HL-60 (cell line): ENCODE measurements around the gene PERCC1.

Experiments used
- DNase-seq, 2 experiments: peaks; one replicate each; pipeline ENCODE4 v3.0.0-alpha.2; 2010 to 2020; ENCODE audit warnings: low read depth in 1 of 2, low spot score in 1 of 2
- H3K27ac ChIP-seq: fragments of 250-450 bp; sonication (Bioruptor Pico); replicated peaks from 2 replicates; pipeline ENCODE4 v1.5.1; 2020; ENCODE audit warnings: mild to moderate bottlenecking, moderate library complexity
- H3K27me3 ChIP-seq: fragments of 250-450 bp; sonication (Bioruptor Pico); 2 replicates; pipeline ENCODE4 v1.5.1; 2021; ENCODE audit warnings: mild to moderate bottlenecking, moderate library complexity; ENCODE audit not compliant: insufficient read depth, poor library complexity, severe bottlenecking
- H3K4me3 ChIP-seq: replicated peaks from 2 replicates; pipeline ENCODE4 v1.5.1; 2011; ENCODE audit warnings: mild to moderate bottlenecking, control low read depth, low read length; ENCODE audit not compliant: insufficient read depth
- CTCF ChIP-seq: IDR thresholded peaks from one replicate; pipeline ENCODE4 v1.5.1; 2011; ENCODE audit warnings: low read length, control low read depth, inconsistent platforms; ENCODE audit not compliant: insufficient read depth
- GABPA ChIP-seq: IDR thresholded peaks from 2 replicates; pipeline ENCODE4 v1.6.1; 2012; ENCODE audit warnings: low read depth
- POLR2AphosphoS5 ChIP-seq: IDR thresholded peaks from 2 replicates; pipeline ENCODE4 v1.6.1; 2012; ENCODE audit warnings: low read depth
- REST ChIP-seq: IDR thresholded peaks from 2 replicates; pipeline ENCODE4 v1.6.1; 2012; ENCODE audit warnings: low read depth; ENCODE audit not compliant: insufficient replicate concordance
- SPI1 ChIP-seq: IDR thresholded peaks from 2 replicates; pipeline ENCODE4 v1.6.1; 2012; ENCODE audit warnings: low read depth, mild to moderate bottlenecking, borderline replicate concordance

PERCC1 gene

GRCh38 chr16:1449201-1449788 lies 18.4 kb downstream of the PERCC1 start:
- no peak for DNase-seq
- Histone ChIP-seq H3K27me3 (no peaks in the 10 kb centered on the region), H3K4me3 (no peak overlapping the region), H3K27ac (no peak overlapping the region)
- 0 out of 2 replicates have a peak, but pooled peaks have one; percentile 22 for TF ChIP-seq POLR2AphosphoS5
- TF ChIP-seq REST: no peak
- TF ChIP-seq GABPA: no peak

DNA sequence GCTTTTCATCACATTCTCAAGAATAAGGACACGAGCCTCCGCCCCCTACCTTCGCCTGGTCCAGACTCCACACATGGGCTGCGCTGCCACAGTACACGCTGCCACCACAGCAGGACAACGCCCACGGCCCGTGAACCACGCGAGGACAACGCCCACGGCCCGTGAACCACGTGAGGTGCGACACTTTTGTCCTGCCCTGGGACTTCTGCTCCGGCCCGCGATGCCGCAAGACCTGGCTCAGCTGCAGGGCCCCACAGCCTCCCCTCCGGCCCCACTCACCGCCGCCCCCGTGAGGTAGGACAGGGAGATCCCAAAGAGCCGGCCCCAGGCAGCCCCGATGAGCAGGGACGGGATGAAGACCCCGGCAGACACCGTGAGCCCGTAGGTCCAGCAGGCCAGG lies 19.3 kb downstream of the PERCC1 start:
- Histone ChIP-seq H3K27me3 (no peaks in the 10 kb centered on the region), H3K4me3 (no peak overlapping the region), H3K27ac (no peak overlapping the region)
- no peak for TF ChIP-seq REST
- TF ChIP-seq GABPA: no peak
- no peak for TF ChIP-seq CTCF
- no peak for TF ChIP-seq SPI1
- TF ChIP-seq POLR2AphosphoS5: no peak
- DNase-seq: peak in 1 of 2 experiments; percentile 44

DNA sequence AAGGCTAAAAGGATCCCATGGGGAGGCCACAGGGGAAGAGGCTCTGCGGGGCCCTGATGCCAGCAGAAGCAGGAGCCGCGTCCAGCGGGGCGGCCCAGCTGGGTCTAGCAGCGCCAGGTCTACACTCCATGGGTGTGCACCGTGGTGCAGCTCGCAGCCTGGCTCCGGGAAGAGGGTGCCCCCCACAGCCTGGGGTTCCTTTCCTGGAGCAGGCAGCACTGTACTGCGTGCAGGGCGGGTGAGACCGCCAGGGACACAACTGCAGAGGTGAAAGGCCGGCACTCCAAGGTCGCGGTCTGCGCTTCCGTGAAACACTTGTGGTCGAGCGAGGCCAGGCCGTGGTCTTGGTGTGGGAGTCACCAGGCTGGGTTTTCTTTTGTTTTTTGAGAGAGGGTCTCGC lies 20.0 kb downstream of the PERCC1 start:
- DNase-seq: no peak
- Histone ChIP-seq H3K4me3 (no peak overlapping the region), H3K27ac (no peak overlapping the region), H3K27me3 (no peaks in the 10 kb centered on the region)
- TF ChIP-seq GABPA: no peak
- no peak for TF ChIP-seq SPI1
- no peak for TF ChIP-seq CTCF
- TF ChIP-seq POLR2AphosphoS5: 0 out of 2 replicates have a peak, but pooled peaks have one; percentile 12
- no peak for TF ChIP-seq REST
